Neural progenitor cell (in vitro differentiated cells): Measurements from ENCODE around the gene MYLK3. TPM values are rescaled to one million over a fixed set of nuclear protein-coding genes. Genes with fewer than 3 reads are reported as not detected.

Source experiments
- DNase-seq: peaks from one replicate; pipeline ENCODE4 v3.0.0-alpha.2; 2016; ENCODE audit warnings: low spot score
- H2AFZ ChIP-seq: fragments of 200-600 bp; sonication (generic); replicated peaks from 2 replicates; pipeline ENCODE4 v1.6.1; 2016; ENCODE audit warnings: antibody characterized with exemption
- H3F3A ChIP-seq: fragments of 200-600 bp; sonication (generic); 2 replicates; pipeline ENCODE4 v1.6.1; 2016; ENCODE audit warnings: antibody characterized with exemption, low read depth
- H3K27ac ChIP-seq: fragments of 200-600 bp; sonication (generic); 2 replicates; pipeline ENCODE4 v1.5.1; 2016; ENCODE audit warnings: mild to moderate bottlenecking
- H3K27me3 ChIP-seq: fragments of 200-600 bp; sonication (generic); 2 replicates; pipeline ENCODE4 v1.6.1; 2016; ENCODE audit warnings: mild to moderate bottlenecking, moderate library complexity
- H3K36me3 ChIP-seq: fragments of 200-600 bp; sonication (generic); 2 replicates; pipeline ENCODE4 v1.5.1; 2016
- H3K4me1 ChIP-seq: fragments of 200-600 bp; sonication (generic); 2 replicates; pipeline ENCODE4 v1.6.1; 2016; ENCODE audit warnings: mixed run types
- H3K4me2 ChIP-seq: fragments of 200-600 bp; sonication (generic); 2 replicates; pipeline ENCODE4 v1.6.1; 2016
- H3K4me3 ChIP-seq: fragments of 200-600 bp; sonication (generic); 2 replicates; pipeline ENCODE4 v1.5.1; 2016
- H3K79me2 ChIP-seq: fragments of 200-600 bp; sonication (generic); 2 replicates; pipeline ENCODE4 v1.6.1; 2016; ENCODE audit warnings: low read depth
- H3K9ac ChIP-seq: fragments of 200-600 bp; sonication (generic); 2 replicates; pipeline ENCODE4 v1.6.1; 2016
- H3K9me3 ChIP-seq: fragments of 200-600 bp; sonication (generic); 2 replicates; pipeline ENCODE4 v1.5.1; 2016; ENCODE audit warnings: low read depth
- H4K20me1 ChIP-seq: fragments of 200-600 bp; sonication (generic); 2 replicates; pipeline ENCODE4 v1.6.1; 2016; ENCODE audit warnings: low read depth
- H3K27ac Mint-ChIP-seq: 3 replicates; pipeline ENCODE4 v1.8.0; 2021; ENCODE audit warnings: mixed read lengths
- H3K27me3 Mint-ChIP-seq: 2 replicates; pipeline ENCODE4 v1.8.0; 2022; ENCODE audit warnings: low read depth, mild to moderate bottlenecking, inconsistent platforms, moderate library complexity, mixed read lengths; ENCODE audit not compliant: insufficient read depth
- H3K36me3 Mint-ChIP-seq: 3 replicates; pipeline ENCODE4 v1.8.0; 2021; ENCODE audit warnings: mixed read lengths
- H3K4me1 Mint-ChIP-seq: 3 replicates; pipeline ENCODE4 v1.8.0; 2021; ENCODE audit warnings: mixed read lengths
- H3K4me3 Mint-ChIP-seq: 3 replicates; pipeline ENCODE4 v1.8.0; 2021; ENCODE audit warnings: mild to moderate bottlenecking, moderate library complexity, mixed read lengths
- H3K9me3 Mint-ChIP-seq: 3 replicates; pipeline ENCODE4 v1.8.0; 2020; ENCODE audit warnings: mixed read lengths
- CTCF ChIP-seq: fragments of 200-600 bp; sonication (generic); IDR thresholded peaks from 2 replicates; pipeline ENCODE4 v1.5.1; 2017; ENCODE audit warnings: antibody characterized with exemption, mild to moderate bottlenecking
- EZH2 ChIP-seq: fragments of 200-600 bp; sonication (generic); IDR thresholded peaks from 2 replicates; pipeline ENCODE4 v1.6.1; 2017; ENCODE audit warnings: antibody characterized with exemption, mild to moderate bottlenecking, moderate library complexity
- EZH2phosphoT487 ChIP-seq: fragments of 200-600 bp; sonication (generic); IDR thresholded peaks from 2 replicates; pipeline ENCODE4 v1.6.1; 2017; ENCODE audit warnings: antibody characterized with exemption
- total RNA-seq: library from RNA; depleted of rRNA; stranded (reverse); fragments of >200 nt; gene quantifications from 2 replicates; pipeline ENCODE4 v1.2.3, GENCODE V29; 2015; ENCODE audit warnings: low replicate concordance

The MYLK3 gene
- total RNA-seq, 1 donor from 2014 or later, result 1.6 TPM

GRCh38 chr16:46765050-46765449 lies 16.9 kb upstream of the MYLK3 start:
- Histone ChIP-seq H3K4me1 (no peaks in the 10 kb centered on the region), H3K9ac (no peak overlapping the region), H3K79me2 (no peaks in the 10 kb centered on the region), H3K9me3 (no peaks in the 10 kb centered on the region), H3K27ac (no peak overlapping the region), H3F3A (no peaks in the 10 kb centered on the region), H3K36me3 (no peaks in the 10 kb centered on the region), H4K20me1 (no peaks in the 10 kb centered on the region), H3K4me3 (no peak overlapping the region), H3K27me3 (no peaks in the 10 kb centered on the region), H3K4me2 (no peak overlapping the region), H2AFZ (no peak overlapping the region)
- no peak for DNase-seq
- Mint-ChIP-seq H3K27ac (no peak overlapping the region), H3K36me3 (no peaks in the 10 kb centered on the region), H3K4me1 (peaks cover 10% of the 10 kb centered on the region), H3K27me3 (peaks cover 4% of the 10 kb centered on the region), H3K4me3 (no peak overlapping the region), H3K9me3 (no peaks in the 10 kb centered on the region)
- TF ChIP-seq EZH2phosphoT487 (no peak), EZH2 (no peak), CTCF (no peak)

- Histone ChIP-seq H3K27ac (no peak overlapping the region), H3F3A (no peaks in the 10 kb centered on the region), H3K4me3 (no peak overlapping the region), H3K9ac (no peak overlapping the region), H3K79me2 (no peaks in the 10 kb centered on the region), H4K20me1 (no peaks in the 10 kb centered on the region), H3K27me3 (no peaks in the 10 kb centered on the region), H3K9me3 (no peaks in the 10 kb centered on the region), H3K36me3 (no peaks in the 10 kb centered on the region), H3K4me1 (no peaks in the 10 kb centered on the region), H2AFZ (peak overlapping the region; percentile 44), H3K4me2 (no peak overlapping the region)
- H3K4me1 Mint-ChIP-seq, result peaks cover 17% of the 10 kb centered on the region
- DNase-seq, result no peak
- TF ChIP-seq EZH2 (no peak), EZH2phosphoT487 (no peak), CTCF (no peak)
- no peak overlapping the region for H3K4me3 Mint-ChIP-seq
- H3K27ac Mint-ChIP-seq, result peak overlapping the region; percentile 79
- H3K27me3 Mint-ChIP-seq, result peaks cover 8% of the 10 kb centered on the region
- no peaks in the 10 kb centered on the region for H3K36me3 Mint-ChIP-seq
- no peaks in the 10 kb centered on the region for H3K9me3 Mint-ChIP-seq
These were observed 15.0 kb upstream of the MYLK3 start for GRCh38 chr16:46763147-46763546.

- H3K9ac ChIP-seq, result no peak overlapping the region
- H3K27me3 ChIP-seq, result no peaks in the 10 kb centered on the region
- Mint-ChIP-seq H3K36me3 (no peaks in the 10 kb centered on the region), H3K4me1 (peaks cover 21% of the 10 kb centered on the region), H3K9me3 (no peaks in the 10 kb centered on the region), H3K27ac (no peak overlapping the region), H3K27me3 (peaks cover 8% of the 10 kb centered on the region), H3K4me3 (no peak overlapping the region)
- TF ChIP-seq CTCF (no peak), EZH2phosphoT487 (no peak), EZH2 (no peak)
- no peaks in the 10 kb centered on the region for H3K79me2 ChIP-seq
- no peak overlapping the region for H3K4me3 ChIP-seq
- H3K27ac ChIP-seq, result no peak overlapping the region
- H3F3A ChIP-seq, result no peaks in the 10 kb centered on the region
- no peaks in the 10 kb centered on the region for H3K9me3 ChIP-seq
- H4K20me1 ChIP-seq, result no peaks in the 10 kb centered on the region
- H3K4me2 ChIP-seq, result no peak overlapping the region
- no peak overlapping the region for H2AFZ ChIP-seq
- H3K36me3 ChIP-seq, result no peaks in the 10 kb centered on the region
- DNase-seq, result no peak
- H3K4me1 ChIP-seq, result peaks cover 2% of the 10 kb centered on the region
These were observed 14.4 kb upstream of the MYLK3 start for GRCh38 chr16:46762583-46762982.
